IMR-90 (cell line): ENCODE results near the gene ZNF407. TPM values are rescaled to one million over a fixed set of nuclear protein-coding genes. Genes with fewer than 3 reads are reported as not detected.

Experiments used
- ATAC-seq: fragments of 200-7000 bp; cut with Tn5 transposase; 2 replicates; pipeline ENCODE4 v1.9.1; 2020; ENCODE audit warnings: low read depth, mild to moderate bottlenecking, moderate library complexity
- BruUV-seq: library from RNA; stranded (reverse); fragments of 400-500 nt; replicated peaks from 2 replicates; lab custom pipeline; 2021; lab: Mats Ljungman, UMichigan
- CTCF ChIA-PET: fragments of 300-600 bp; formaldehyde crosslinking; extraction: SDS; loops from one replicate; lab custom pipeline; 2021; ENCODE audit warnings: antibody characterized with exemption; lab: Yijun Ruan, JAX
- POLR2A ChIA-PET: fragments of 300-600 bp; sonication (Branson Sonifier 250); formaldehyde crosslinking; loops from one replicate; lab custom pipeline; 2022; ENCODE audit warnings: antibody characterized with exemption; ENCODE audit not compliant: unreplicated experiment; lab: Charles Lee
- DNase-seq: peaks from one replicate; pipeline ENCODE4 v3.0.0; 2013
- H2AFZ ChIP-seq: replicated peaks from 2 replicates; pipeline ENCODE3; 2013; ENCODE audit warnings: low read length, mild to moderate bottlenecking; ENCODE audit not compliant: poor library complexity
- H2AK5ac ChIP-seq: 2 replicates; pipeline ENCODE4 v1.6.1; 2013; ENCODE audit warnings: low read depth, low read length, inconsistent platforms
- H2AK9ac ChIP-seq: replicated peaks from 2 replicates; pipeline ENCODE3; 2013; ENCODE audit warnings: mild to moderate bottlenecking, low read depth, low read length, moderate library complexity; ENCODE audit not compliant: poor library complexity
- H2BK120ac ChIP-seq: 2 replicates; pipeline ENCODE4 v1.6.1; 2013; ENCODE audit warnings: low read depth, low read length, inconsistent platforms
- H2BK15ac ChIP-seq: 3 replicates; pipeline ENCODE4 v1.6.1; 2013; ENCODE audit warnings: low read depth, low read length, inconsistent platforms
- H2BK20ac ChIP-seq: 2 replicates; pipeline ENCODE4 v1.6.1; 2013; ENCODE audit warnings: low read depth, mild to moderate bottlenecking, inconsistent platforms, low read length, moderate library complexity
- H2BK5ac ChIP-seq: 2 replicates; pipeline ENCODE4 v1.6.1; 2013; ENCODE audit warnings: mild to moderate bottlenecking, low read depth, low read length, inconsistent platforms; ENCODE audit not compliant: poor library complexity, severe bottlenecking
- H3K14ac ChIP-seq: replicated peaks from 2 replicates; pipeline ENCODE4 v1.6.1; 2013; ENCODE audit warnings: low read depth, low read length, inconsistent platforms
- H3K18ac ChIP-seq: 2 replicates; pipeline ENCODE4 v1.6.1; 2013; ENCODE audit warnings: low read depth, low read length, control low read depth
- H3K23ac ChIP-seq: 2 replicates; pipeline ENCODE4 v1.6.1; 2013; ENCODE audit warnings: low read depth, low read length, inconsistent platforms
- H3K27ac ChIP-seq: 2 replicates; pipeline ENCODE4 v1.5.1; 2013; ENCODE audit warnings: mild to moderate bottlenecking, control low read depth, low read length; ENCODE audit not compliant: insufficient read depth
- H3K27me3 ChIP-seq: 2 replicates; pipeline ENCODE4 v1.6.1; 2013; ENCODE audit warnings: low read length; ENCODE audit not compliant: control insufficient read depth, insufficient read depth
- H3K36me3 ChIP-seq: 2 replicates; pipeline ENCODE4 v1.6.1; 2013; ENCODE audit warnings: low read length, mixed read lengths; ENCODE audit not compliant: control insufficient read depth, insufficient read depth
- H3K4ac ChIP-seq: 2 replicates; pipeline ENCODE4 v1.6.1; 2013; ENCODE audit warnings: low read depth, low read length, inconsistent platforms
- H3K4me1 ChIP-seq: 2 replicates; pipeline ENCODE4 v1.6.1; 2013; ENCODE audit warnings: low read length, mixed read lengths; ENCODE audit not compliant: control insufficient read depth, insufficient read depth
- H3K4me2 ChIP-seq: 2 replicates; pipeline ENCODE4 v1.6.1; 2013; ENCODE audit warnings: low read depth, mild to moderate bottlenecking, control low read depth, low read length, moderate library complexity
- H3K4me3 ChIP-seq: 2 replicates; pipeline ENCODE4 v1.5.1; 2013; ENCODE audit warnings: low read depth, mild to moderate bottlenecking, control low read depth, low read length, moderate library complexity; ENCODE audit not compliant: insufficient read depth
- H3K56ac ChIP-seq: 2 replicates; pipeline ENCODE4 v1.6.1; 2013; ENCODE audit warnings: low read length, inconsistent platforms; ENCODE audit not compliant: insufficient read depth; ENCODE audit errors: extremely low read depth
- H3K79me1 ChIP-seq, 2 experiments: 2 replicates each; pipeline ENCODE4 v1.6.1; 2013; ENCODE audit warnings: low read length in 2 of 2, inconsistent platforms in 1 of 2, low read depth in 1 of 2
- H3K9ac ChIP-seq: 2 replicates; pipeline ENCODE4 v1.6.1; 2013; ENCODE audit warnings: low read depth, low read length, control low read depth
- H3K9me1 ChIP-seq: 2 replicates; pipeline ENCODE4 v1.6.1; 2013; ENCODE audit warnings: low read length, inconsistent platforms; ENCODE audit not compliant: insufficient read depth
- H3K9me3 ChIP-seq: 2 replicates; pipeline ENCODE4 v1.6.1; 2013; ENCODE audit warnings: low read length; ENCODE audit not compliant: control insufficient read depth, insufficient read depth
- H4K20me1 ChIP-seq: 2 replicates; pipeline ENCODE4 v1.6.1; 2013; ENCODE audit warnings: low read length, inconsistent platforms; ENCODE audit not compliant: insufficient read depth
- H4K5ac ChIP-seq: 2 replicates; pipeline ENCODE4 v1.6.1; 2013; ENCODE audit warnings: mild to moderate bottlenecking, low read depth, low read length, control low read depth
- H4K8ac ChIP-seq, 2 experiments: 2 replicates each; pipeline ENCODE4 v1.6.1; 2013; ENCODE audit warnings: low read depth in 2 of 2, low read length in 2 of 2, control low read depth in 1 of 2, inconsistent platforms in 1 of 2
- H4K91ac ChIP-seq: 2 replicates; pipeline ENCODE4 v1.6.1; 2013; ENCODE audit warnings: low read depth, low read length, inconsistent platforms; ENCODE audit not compliant: insufficient read depth
- FOS ChIP-seq: fragments of 150-350 bp; IDR thresholded peaks from 2 replicates; pipeline ENCODE4 v1.6.1; 2016; ENCODE audit warnings: low read depth, low read length
- MAFK ChIP-seq: IDR thresholded peaks from 2 replicates; pipeline ENCODE4 v1.6.1; 2012; ENCODE audit warnings: low read depth, low read length, improper control_type of control experiment
- USF2 ChIP-seq: fragments of 150-350 bp; IDR thresholded peaks from 2 replicates; pipeline ENCODE4 v1.6.1; 2017; ENCODE audit warnings: mild to moderate bottlenecking, antibody characterized with exemption, low read length, low read depth
- WGBS, 2 experiments: methylation state at CpG; one replicate each; pipeline versions ENCODE4 v1.1.5 to v1.1.7; 2013; ENCODE audit warnings: missing lambda C conversion rate in 2 of 2; ENCODE audit not compliant: insufficient read length in 1 of 2; ENCODE audit errors: extremely low coverage in 2 of 2; 5-methylcytosine and 5-hydroxymethylcytosine counted together
- dilution Hi-C: fragments of 300-500 bp; cut with HindIII; formaldehyde crosslinking; loops from one replicate; pipeline ENCODE4 v1.14.3; 2018; ENCODE audit warnings: low sequenced_read_pairs; ENCODE audit not compliant: unreplicated experiment
- in situ Hi-C: fragments of 300-500 bp; cut with MboI; formaldehyde crosslinking; loops from 3 replicates; pipeline ENCODE4 v1.14.3; 2019; ENCODE audit warnings: low sequenced_read_pairs, inconsistent platforms, mixed read lengths
- intact Hi-C: fragments of 100-400 bp; cut with micrococcal nuclease; formaldehyde crosslinking; loops from 2 replicates; pipeline ENCODE4 v1.10.0; 2022
- polyA plus RNA-seq, 3 experiments: library from polyadenylated mRNA; depleted of rRNA; stranded (reverse); fragments of >200 nt; gene quantifications; 2 replicates each; pipeline ENCODE4 v1.2.3, GENCODE V29; 2012; ENCODE audit warnings: low replicate concordance in 1 of 3
- total RNA-seq: library from RNA; depleted of rRNA; stranded (reverse); fragments of >200 nt; gene quantifications from 2 replicates; pipeline ENCODE4 v1.2.3, GENCODE V29; 2012

Gene ZNF407
- total and polyA plus RNA-seq, 2 of the 4 experiments (the other 2 are of a cell fraction), result 3.1 to 20.1 TPM

GRCh38 chr18:75105551-75106254 lies 508.0 kb downstream of the ZNF407 start:
- Histone ChIP-seq H3K79me1 (no peaks in the 10 kb centered on the region), H2AK5ac (no peak overlapping the region), H3K56ac (no peak overlapping the region), H2AK9ac (peak overlapping the region; percentile 47), H3K4me1 (no peaks in the 10 kb centered on the region), H3K9me3 (no peaks in the 10 kb centered on the region), H3K4ac (no peak overlapping the region), H3K27ac (no peak overlapping the region), H4K20me1 (no peaks in the 10 kb centered on the region), H3K18ac (no peak overlapping the region), H4K8ac (no peak overlapping the region), H3K36me3 (no peaks in the 10 kb centered on the region), H3K4me2 (no peak overlapping the region), H3K14ac (no peak overlapping the region), H3K9ac (no peak overlapping the region), H2BK20ac (no peak overlapping the region), H2BK120ac (no peak overlapping the region), H2AFZ (no peak overlapping the region), H3K4me3 (no peak overlapping the region), H4K5ac (no peak overlapping the region), H3K9me1 (no peaks in the 10 kb centered on the region), H2BK5ac (no peak overlapping the region), H4K91ac (no peak overlapping the region), H3K27me3 (peaks cover 7% of the 10 kb centered on the region; the same call in 1 of the 2 replicates), H2BK15ac (no peak overlapping the region), H3K23ac (no peak overlapping the region)
- ChIA-PET POLR2A (no interaction called here), CTCF (interaction anchor here (1.0 kb wide), 1 partner anchor 27 kb away, joined by 3 read pairs; no protein-coding TSS in a partner anchor)
- BruUV-seq, result no TSS peak
- 100% methylated on average over 1 of the region's 15 CpGs; no CpG with 5 or more reads in 1 of the 2 experiments for WGBS, 2 experiments
- no peak for TF ChIP-seq USF2
- no peak for TF ChIP-seq FOS
- TF ChIP-seq MAFK, result no peak
- dilution Hi-C loops (no loop called here), in situ Hi-C loops (no loop called here), intact Hi-C loops (loop anchor here (10.0 kb wide), 1 partner anchor 1239 kb away; no protein-coding TSS in a partner anchor)
- DNase-seq (no peak), ATAC-seq (no peak)
